ENCODE results near the gene CFAP52. TPM values are rescaled to one million over a fixed set of nuclear protein-coding genes. Genes with fewer than 3 reads are reported as not detected.

Gene CFAP52
- total and polyA plus RNA-seq, 2 of the 8 experiments (the other 6 are each of a cell fraction or from before 2014, with no cell fraction given), result 0.11 TPM; not detected in 1

DNA sequence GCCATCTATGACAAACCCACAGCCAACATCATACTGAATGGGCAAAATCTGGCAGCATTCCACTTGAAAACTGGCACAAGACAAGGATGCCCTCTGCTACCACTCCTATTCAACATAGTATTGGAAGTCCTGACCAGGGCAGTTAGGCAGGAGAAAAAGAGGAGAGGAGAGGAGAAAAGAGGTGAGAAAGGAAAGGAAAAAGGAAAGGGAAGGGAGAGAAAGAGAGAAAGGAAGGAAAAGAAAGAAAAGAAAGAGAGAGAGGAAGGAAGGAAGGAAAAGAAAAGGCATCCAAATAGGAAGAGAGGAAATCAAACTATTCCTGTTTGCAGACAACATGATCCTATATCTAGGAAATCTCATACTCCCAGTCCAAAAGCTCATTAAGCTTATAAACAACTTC is 12.3 kb upstream of the CFAP52 start:
- H2BK5ac ChIP-seq (ENCODE audit: low read depth, low read length), result no peak overlapping the region
- ChIA-PET CTCF (ENCODE audit: partially characterized antibody) (interaction anchor here (0.8 to 1.4 kb wide), 5 partner anchors 10 to 132 kb away, joined by 3 to 4 read pairs (median 3); no protein-coding TSS in a partner anchor), POLR2A (ENCODE audit: partially characterized antibody) (no interaction called here)
- no peak overlapping the region for H4K5ac ChIP-seq (ENCODE audit: insufficient read length, low read depth, low read length)
- no peaks in the 10 kb centered on the region for H3K79me1 ChIP-seq (ENCODE audit: low read depth, low read length)
- H3K4ac ChIP-seq (replicated peaks; ENCODE audit: insufficient read length, low read depth, low read length), result no peak overlapping the region
- DNase-seq (ENCODE audit: low read depth in 1 of 2, low spot score in 2 of 2) (no peak), FAIRE-seq (no peak)
- H3K23ac ChIP-seq (ENCODE audit: insufficient read length), result no peak overlapping the region
- no peaks in the 10 kb centered on the region for H3K9me3 ChIP-seq (ENCODE audit: insufficient read depth in 2 of 2, low read depth in 1 of 2, low read length in 1 of 2)
- no peak overlapping the region for H2BK15ac ChIP-seq (ENCODE audit: low read length)
- H3K27ac ChIP-seq (ENCODE audit: low read depth, low read length), result no peak overlapping the region
- no peaks in the 10 kb centered on the region for H3K79me2 ChIP-seq (ENCODE audit: control insufficient read depth in 1 of 2, insufficient read depth in 2 of 2, low read length in 2 of 2)
- peaks cover 0 to 4% (median 2%) of the 10 kb centered on the region in 4 experiments; a peak in 3 of 8 replicates for H3K36me3 ChIP-seq (ENCODE audit: control insufficient read depth in 2 of 4, insufficient read depth in 4 of 4, low read length in 3 of 4)
- no peak overlapping the region for H2BK12ac ChIP-seq (ENCODE audit: low read depth, low read length)
- H3K4me3 ChIP-seq (ENCODE audit: extremely low read depth in 1 of 4, insufficient read depth in 2 of 4, low read depth in 3 of 4, low read length in 4 of 4), result no peak overlapping the region
- H3K27me3 ChIP-seq (replicated peaks in 1 of 4; ENCODE audit: control insufficient read depth in 3 of 4, extremely low read depth in 1 of 4, insufficient read depth in 3 of 4, low read length in 3 of 4), result no peaks in the 10 kb centered on the region
- no peak overlapping the region for H3K9ac ChIP-seq (replicated peaks in 1 of 4; ENCODE audit: extremely low read depth in 1 of 4, low read depth in 3 of 4, low read length in 3 of 4)
- TF ChIP-seq TBP (IDR thresholded peaks at IDR 0.05; ENCODE audit: low read depth, low read length) (no peak), SIN3A (conservative IDR thresholded peaks at IDR 0.05 in 1 of 2, IDR thresholded peaks at IDR 0.05 in 1 of 2; ENCODE audit: low read depth in 1 of 2, low read length in 2 of 2) (no peak), KDM4A (IDR thresholded peaks at IDR 0.05; ENCODE audit: low read depth, low read length, severe bottlenecking) (no peak), RFX5 (IDR thresholded peaks at IDR 0.05; ENCODE audit: borderline replicate concordance, low read depth, low read length) (no peak), ASH2L (IDR thresholded peaks at IDR 0.05; ENCODE audit: low read length) (no peak), EGR1 (IDR thresholded peaks at IDR 0.05; ENCODE audit: borderline replicate concordance, low read depth, low read length) (no peak), RNF2 (IDR thresholded peaks at IDR 0.05; ENCODE audit: borderline replicate concordance, low read depth, low read length, missing control alignments, poor library complexity, severe bottlenecking) (no peak), SP4 (IDR thresholded peaks at IDR 0.05; ENCODE audit: low read length) (no peak), TAF7 (optimal IDR thresholded peaks at IDR 0.05; ENCODE audit: borderline replicate concordance, low read depth, low read length) (no peak), RBBP5 (IDR thresholded peaks at IDR 0.05; ENCODE audit: borderline replicate concordance, low read depth, low read length) (no peak), POLR2AphosphoS5 (IDR thresholded peaks at IDR 0.05; ENCODE audit: low read depth, low read length) (no peak)
- TF ChIP-seq, protein P1, sequence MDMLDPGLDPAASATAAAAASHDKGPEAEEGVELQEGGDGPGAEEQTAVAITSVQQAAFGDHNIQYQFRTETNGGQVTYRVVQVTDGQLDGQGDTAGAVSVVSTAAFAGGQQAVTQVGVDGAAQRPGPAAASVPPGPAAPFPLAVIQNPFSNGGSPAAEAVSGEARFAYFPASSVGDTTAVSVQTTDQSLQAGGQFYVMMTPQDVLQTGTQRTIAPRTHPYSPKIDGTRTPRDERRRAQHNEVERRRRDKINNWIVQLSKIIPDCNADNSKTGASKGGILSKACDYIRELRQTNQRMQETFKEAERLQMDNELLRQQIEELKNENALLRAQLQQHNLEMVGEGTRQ (IDR thresholded peaks at IDR 0.05; ENCODE audit: low read length), result no peak
- no peak overlapping the region for H2AFZ ChIP-seq (ENCODE audit: low read length)
- H3K56ac ChIP-seq (replicated peaks; ENCODE audit: insufficient read length, low read depth, low read length), result no peak overlapping the region
- no peaks in the 10 kb centered on the region for H3K4me1 ChIP-seq (replicated peaks in 1 of 4; ENCODE audit: control insufficient read depth in 3 of 4, insufficient read depth in 4 of 4, low read length in 3 of 4)
- H4K91ac ChIP-seq (replicated peaks; ENCODE audit: insufficient read length, low read length), result no peak overlapping the region
- H3K23me2 ChIP-seq (ENCODE audit: low read depth, low read length), result no peaks in the 10 kb centered on the region
- H4K8ac ChIP-seq (ENCODE audit: extremely low read depth, insufficient read depth, low read length), result no peak overlapping the region
- no peak overlapping the region for H2BK120ac ChIP-seq (replicated peaks; ENCODE audit: low read depth, low read length)
- H3K4me2 ChIP-seq (ENCODE audit: insufficient read depth in 1 of 2, low read depth in 2 of 2, low read length in 2 of 2), result no peak overlapping the region
- no peak overlapping the region for H2BK20ac ChIP-seq (ENCODE audit: low read length)
- no peak overlapping the region for H3K14ac ChIP-seq (ENCODE audit: insufficient read length)
- no peak overlapping the region for H3K18ac ChIP-seq (ENCODE audit: extremely low read depth, low read length)
- H2AK5ac ChIP-seq (ENCODE audit: low read depth, low read length), result no peak overlapping the region
- no peaks in the 10 kb centered on the region for H4K20me1 ChIP-seq (replicated peaks in 1 of 2; ENCODE audit: control insufficient read depth in 1 of 2, insufficient read depth in 2 of 2, low read length in 2 of 2)

Data from H1 (cell line).